ENCODE measurements around the gene PATE3.

Gene PATE3

DNA sequence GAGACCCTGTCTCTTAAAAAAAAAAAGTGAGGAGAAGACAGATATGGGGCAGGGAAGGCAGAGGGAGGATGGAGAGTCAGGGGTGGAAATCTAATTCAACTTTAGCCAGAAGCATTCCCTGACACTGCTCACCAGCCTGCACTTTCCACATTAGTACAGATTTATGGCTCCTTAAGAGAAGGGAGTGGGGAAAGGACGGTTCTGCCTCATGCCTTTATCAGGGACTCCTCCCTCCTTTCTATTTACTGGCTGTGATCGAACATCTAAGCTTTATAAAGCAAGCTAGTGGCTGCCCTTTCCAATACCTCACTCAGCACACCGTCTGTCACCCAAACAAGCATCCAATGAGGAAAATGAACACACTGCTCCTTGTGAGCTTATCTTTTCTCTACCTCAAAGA, 45.1 kb downstream of the PATE3 start, which contains the start of gene PATE4:
Gene PATE4 (plus strand): TSS at position 301 of the 400 bp plus-strand sequence. CDS start 44 bp downstream, at position 345.
- no peak within 1 kb of the TSS for H3K4me3 ChIP-seq (ENCODE audit: low read depth, low read length)
- TF ChIP-seq, protein P1, sequence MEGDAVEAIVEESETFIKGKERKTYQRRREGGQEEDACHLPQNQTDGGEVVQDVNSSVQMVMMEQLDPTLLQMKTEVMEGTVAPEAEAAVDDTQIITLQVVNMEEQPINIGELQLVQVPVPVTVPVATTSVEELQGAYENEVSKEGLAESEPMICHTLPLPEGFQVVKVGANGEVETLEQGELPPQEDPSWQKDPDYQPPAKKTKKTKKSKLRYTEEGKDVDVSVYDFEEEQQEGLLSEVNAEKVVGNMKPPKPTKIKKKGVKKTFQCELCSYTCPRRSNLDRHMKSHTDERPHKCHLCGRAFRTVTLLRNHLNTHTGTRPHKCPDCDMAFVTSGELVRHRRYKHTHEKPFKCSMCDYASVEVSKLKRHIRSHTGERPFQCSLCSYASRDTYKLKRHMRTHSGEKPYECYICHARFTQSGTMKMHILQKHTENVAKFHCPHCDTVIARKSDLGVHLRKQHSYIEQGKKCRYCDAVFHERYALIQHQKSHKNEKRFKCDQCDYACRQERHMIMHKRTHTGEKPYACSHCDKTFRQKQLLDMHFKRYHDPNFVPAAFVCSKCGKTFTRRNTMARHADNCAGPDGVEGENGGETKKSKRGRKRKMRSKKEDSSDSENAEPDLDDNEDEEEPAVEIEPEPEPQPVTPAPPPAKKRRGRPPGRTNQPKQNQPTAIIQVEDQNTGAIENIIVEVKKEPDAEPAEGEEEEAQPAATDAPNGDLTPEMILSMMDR (IDR thresholded peaks at IDR 0.05; ENCODE audit: borderline replicate concordance, insufficient read depth, low read depth, low read length): no peak

- H3K4me3 ChIP-seq (ENCODE audit: low read depth, low read length): no peak overlapping the region
- TF ChIP-seq, protein P1 (IDR thresholded peaks at IDR 0.05; ENCODE audit: borderline replicate concordance, insufficient read depth, low read depth, low read length): no peak
Measured at GRCh38 chr11:125835748-125836147, 47.8 kb downstream of the PATE3 start.
